HG02884 (cell line): ENCODE results near the gene MERTK.
"Not testable (repeated sequence)": the region's sequence is repeated elsewhere in the genome, so short reads cannot be mapped to it uniquely, and the experiment has no call there.

Experiments used
- ATAC-seq: cut with Tn5 transposase; IDR thresholded peaks from one replicate; pipeline ENCODE4 v1.9.1; 2021; ENCODE audit warnings: mild to moderate bottlenecking, moderate library complexity; ENCODE audit not compliant: unreplicated experiment

The MERTK gene

GRCh38 chr2:112065966-112066365 lies 167.6 kb downstream of the MERTK start:
- no peak for ATAC-seq

- not testable (repeated sequence) for ATAC-seq
These were observed 171.4 kb downstream of the MERTK start for GRCh38 chr2:112069794-112070193.

- ATAC-seq, result no peak
These were observed 175.5 kb downstream of the MERTK start for GRCh38 chr2:112073875-112074274.

GRCh38 chr2:112074506-112074905 lies 176.1 kb downstream of the MERTK start:
- ATAC-seq, result no peak

GRCh38 chr2:112075490-112076260 lies 177.3 kb downstream of the MERTK start:
- peak; percentile 55 for ATAC-seq

GRCh38 chr2:112077814-112078213 lies 179.4 kb downstream of the MERTK start:
- no peak for ATAC-seq
